NB4 (cell line): Measurements from ENCODE around the gene SS18L1.

Experiments
- DNase-seq: peaks from one replicate; pipeline ENCODE4 v3.0.0; 2010; ENCODE audit warnings: low read depth
- H3K4me3 ChIP-seq: one replicate; pipeline ENCODE4 v1.5.1; 2011; ENCODE audit warnings: mild to moderate bottlenecking, low read depth, low read length, moderate library complexity
- CTCF ChIP-seq: IDR thresholded peaks from one replicate; pipeline ENCODE4 v1.5.1; 2012; ENCODE audit warnings: low read depth, low read length
- MAX ChIP-seq: IDR thresholded peaks from 2 replicates; pipeline ENCODE4 v1.6.1; 2011; ENCODE audit warnings: low read depth, low read length
- MYC ChIP-seq: IDR thresholded peaks from 2 replicates; pipeline ENCODE4 v1.6.1; 2011; ENCODE audit warnings: low read depth, low read length
- POLR2A ChIP-seq: IDR thresholded peaks from 2 replicates; pipeline ENCODE4 v1.6.1; 2011; ENCODE audit warnings: mild to moderate bottlenecking; ENCODE audit not compliant: insufficient read length; ENCODE audit errors: extremely low read depth

SS18L1 gene

GRCh38 chr20:62174021-62174804 is 30.6 kb downstream of the SS18L1 start:
- H3K4me3 ChIP-seq: no peak overlapping the region
- no peak for TF ChIP-seq MYC
- no peak for TF ChIP-seq MAX
- no peak for TF ChIP-seq POLR2A
- no peak for TF ChIP-seq CTCF
- DNase-seq: no peak

- TF ChIP-seq MYC (no peak), MAX (no peak), CTCF (no peak), POLR2A (no peak)
- DNase-seq: no peak
- no peak overlapping the region for H3K4me3 ChIP-seq
Observed at GRCh38 chr20:62174870-62175624, 31.5 kb downstream of the SS18L1 start.

GRCh38 chr20:62175711-62176110 is 32.1 kb downstream of the SS18L1 start:
- DNase-seq: no peak
- TF ChIP-seq MYC: no peak
- TF ChIP-seq MAX: no peak
- TF ChIP-seq POLR2A: no peak
- TF ChIP-seq CTCF: no peak
- H3K4me3 ChIP-seq: no peak overlapping the region

- no peak overlapping the region for H3K4me3 ChIP-seq
- DNase-seq: no peak
- TF ChIP-seq MYC: no peak
- no peak for TF ChIP-seq POLR2A
- TF ChIP-seq MAX: no peak
- no peak for TF ChIP-seq CTCF
Observed at GRCh38 chr20:62176866-62177265, 33.3 kb downstream of the SS18L1 start.

GRCh38 chr20:62177307-62177706 is 33.7 kb downstream of the SS18L1 start:
- no peak overlapping the region for H3K4me3 ChIP-seq
- DNase-seq: no peak
- TF ChIP-seq POLR2A (no peak), MYC (no peak)

GRCh38 chr20:62178316-62179161 is 35.0 kb downstream of the SS18L1 start:
- TF ChIP-seq MAX: no peak
- TF ChIP-seq MYC: no peak
- no peak for TF ChIP-seq CTCF
- TF ChIP-seq POLR2A: no peak
- no peak for DNase-seq
- H3K4me3 ChIP-seq: no peak overlapping the region
